SK-N-SH (cell line): ENCODE data around the gene CRYBG1. TPM values are rescaled to one million over a fixed set of nuclear protein-coding genes. Genes with fewer than 3 reads are reported as not detected.
A peak's percentile ranks its signal among the peaks of the same experiment; 100 is the strongest.

Experiments used
- CTCF ChIA-PET: fragments of 300-600, 350-600 bp; formaldehyde crosslinking; extraction: SDS; loops from one replicate; lab custom pipeline; 2021; lab: Yijun Ruan, JAX
- POLR2A ChIA-PET: fragments of 350-600 bp; sonication (Branson Sonifier 250); formaldehyde crosslinking; extraction: SDS; loops from one replicate; lab custom pipeline; 2020; ENCODE audit warnings: antibody characterized with exemption, inconsistent platforms; lab: Yijun Ruan, JAX
- DNase-seq: peaks from one replicate; pipeline ENCODE4 v3.0.0; 2012
- H2AFZ ChIP-seq: fragments of 200-600 bp; sonication (generic); 2 replicates; pipeline ENCODE4 v1.8.1; 2016; ENCODE audit warnings: antibody characterized with exemption, mild to moderate bottlenecking, low read depth
- H3F3A ChIP-seq: fragments of 200-600 bp; sonication (generic); replicated peaks from 2 replicates; pipeline ENCODE3; 2016; ENCODE audit warnings: antibody characterized with exemption, mild to moderate bottlenecking; ENCODE audit not compliant: insufficient read depth
- H3K27ac ChIP-seq, 2 experiments: fragments of 200-500 bp in 1 of 2; fragments of 200-600 bp in 1 of 2; sonication (Bioruptor generic) in 1 of 2; sonication (generic), shearing (Covaris generic) in 1 of 2; 2 replicates each; pipeline versions ENCODE4 v1.5.1 to v1.6.1; 2014 to 2016; ENCODE audit warnings: low read depth in 2 of 2, inconsistent platforms in 1 of 2, low read length in 1 of 2, mild to moderate bottlenecking in 1 of 2, mixed read lengths in 1 of 2
- H3K27me3 ChIP-seq: fragments of 200-600 bp; sonication (generic), shearing (Covaris generic); 2 replicates; pipeline ENCODE4 v1.6.1; 2016; ENCODE audit warnings: mixed run types; ENCODE audit not compliant: insufficient read depth
- H3K36me3 ChIP-seq, 2 experiments: fragments of 200-500 bp in 1 of 2; fragments of 200-600 bp in 1 of 2; sonication (Bioruptor generic) in 1 of 2; sonication (generic) in 1 of 2; replicated peaks in 1 of 2; 2 replicates each; pipeline versions ENCODE3 to v1.5.1; 2014 to 2016; ENCODE audit warnings: low read length in 1 of 2, mild to moderate bottlenecking in 1 of 2; ENCODE audit not compliant: insufficient read depth in 2 of 2, control insufficient read depth in 1 of 2
- H3K4me1 ChIP-seq, 2 experiments: fragments of 200-500 bp in 1 of 2; fragments of 200-600 bp in 1 of 2; sonication (Bioruptor generic) in 1 of 2; sonication (generic), shearing (Covaris generic) in 1 of 2; 2 replicates each; pipeline versions ENCODE4 v1.5.1 to v1.6.1; 2014 to 2016; ENCODE audit warnings: low read depth in 1 of 2, low read length in 1 of 2, mixed run types in 1 of 2; ENCODE audit not compliant: insufficient read depth in 2 of 2, control insufficient read depth in 1 of 2
- H3K4me2 ChIP-seq: fragments of 200-600 bp; sonication (generic), shearing (Covaris generic); 2 replicates; pipeline ENCODE4 v1.6.1; 2017; ENCODE audit warnings: mixed run types
- H3K4me3 ChIP-seq, 2 experiments: fragments of 200-500 bp in 1 of 2; fragments of 200-600 bp in 1 of 2; sonication (Bioruptor generic) in 1 of 2; sonication (generic), shearing (Covaris generic) in 1 of 2; 2 replicates each; pipeline versions ENCODE4 v1.5.1 to v1.8.1; 2014 to 2016; ENCODE audit warnings: low read depth in 2 of 2, inconsistent platforms in 1 of 2, low read length in 1 of 2, mild to moderate bottlenecking in 1 of 2, mixed read lengths in 1 of 2, moderate library complexity in 1 of 2
- H3K79me2 ChIP-seq: fragments of 200-600 bp; sonication (generic); 2 replicates; pipeline ENCODE4 v1.8.1; 2017; ENCODE audit warnings: mild to moderate bottlenecking; ENCODE audit not compliant: insufficient read depth
- H3K9ac ChIP-seq: fragments of 200-600 bp; sonication (generic); 2 replicates; pipeline ENCODE4 v1.6.1; 2017; ENCODE audit warnings: mixed run types
- H3K9me2 ChIP-seq: fragments of 200-600 bp; sonication (generic); 2 replicates; pipeline ENCODE4 v1.6.1; 2017; ENCODE audit warnings: mixed run types
- H3K9me3 ChIP-seq: fragments of 200-600 bp; sonication (generic); 2 replicates; pipeline ENCODE4 v1.6.1; 2017; ENCODE audit warnings: mixed run types, mild to moderate bottlenecking, moderate library complexity
- H4K20me1 ChIP-seq: fragments of 200-600 bp; sonication (generic); 2 replicates; pipeline ENCODE4 v1.6.1; 2017; ENCODE audit warnings: mild to moderate bottlenecking, mixed run types; ENCODE audit not compliant: insufficient read depth
- CHD2 ChIP-seq: fragments of 150-350 bp; IDR thresholded peaks from 2 replicates; pipeline ENCODE4 v1.6.1; 2018; ENCODE audit warnings: low read length; ENCODE audit not compliant: partially characterized antibody
- ELF1 ChIP-seq: IDR thresholded peaks from 2 replicates; pipeline ENCODE4 v1.4.0; 2012
- EP300 ChIP-seq, 2 experiments: IDR thresholded peaks; 2 replicates each; pipeline versions ENCODE4 v1.4.0 to v1.6.1; 2012; ENCODE audit warnings: borderline replicate concordance in 1 of 2, low read depth in 1 of 2, low read length in 1 of 2
- EZH2phosphoT487 ChIP-seq: fragments of 200-600 bp; sonication (generic); IDR thresholded peaks from 2 replicates; pipeline ENCODE4 v1.6.1; 2017; ENCODE audit warnings: low read depth, mixed run types, mild to moderate bottlenecking, antibody characterized with exemption, moderate library complexity, borderline replicate concordance
- FOSL2 ChIP-seq: IDR thresholded peaks from 2 replicates; pipeline ENCODE4 v1.4.0; 2012; ENCODE audit warnings: low read depth, mild to moderate bottlenecking, moderate library complexity, borderline replicate concordance
- GABPA ChIP-seq: IDR thresholded peaks from 2 replicates; pipeline ENCODE4 v1.4.0; 2012; ENCODE audit warnings: low read depth, mild to moderate bottlenecking
- IRF3 ChIP-seq: fragments of 150-350 bp; IDR thresholded peaks from 2 replicates; pipeline ENCODE4 v1.6.1; 2016; ENCODE audit warnings: mild to moderate bottlenecking, low read depth, low read length
- JUND ChIP-seq: IDR thresholded peaks from 2 replicates; pipeline ENCODE4 v1.4.0; 2012
- MXI1 ChIP-seq: IDR thresholded peaks from 2 replicates; pipeline ENCODE4 v1.6.1; 2012; ENCODE audit warnings: mild to moderate bottlenecking, low read depth, low read length, improper control_type of control experiment
- NFIC ChIP-seq: IDR thresholded peaks from 2 replicates; pipeline ENCODE4 v1.4.0; 2012; ENCODE audit warnings: borderline replicate concordance
- RFX5 ChIP-seq: IDR thresholded peaks from 2 replicates; pipeline ENCODE4 v1.6.1; 2012; ENCODE audit warnings: mild to moderate bottlenecking, improper control_type of control experiment, low read length
- RXRA ChIP-seq: IDR thresholded peaks from 2 replicates; pipeline ENCODE4 v1.4.0; 2012; ENCODE audit warnings: low read depth, mild to moderate bottlenecking, borderline replicate concordance
- SIN3A ChIP-seq: IDR thresholded peaks from 2 replicates; pipeline ENCODE4 v1.6.1; 2012; ENCODE audit warnings: low read depth, mild to moderate bottlenecking, low read length, moderate library complexity, borderline replicate concordance
- SMC3 ChIP-seq: IDR thresholded peaks from 2 replicates; pipeline ENCODE4 v1.6.1; 2012; ENCODE audit warnings: low read depth, low read length, improper control_type of control experiment
- TAF1 ChIP-seq: IDR thresholded peaks from 2 replicates; pipeline ENCODE4 v1.6.1; 2012; ENCODE audit warnings: low read depth, mild to moderate bottlenecking, low read length, moderate library complexity, borderline replicate concordance
- TCF12 ChIP-seq: IDR thresholded peaks from 2 replicates; pipeline ENCODE4 v1.4.0; 2012
- TEAD4 ChIP-seq: IDR thresholded peaks from 2 replicates; pipeline ENCODE4 v1.4.0; 2012; ENCODE audit warnings: mild to moderate bottlenecking, borderline replicate concordance; ENCODE audit not compliant: insufficient read depth
- YY1 ChIP-seq: IDR thresholded peaks from 2 replicates; pipeline ENCODE4 v1.4.0; 2012; ENCODE audit warnings: low read depth, mild to moderate bottlenecking
- WGBS: methylation state at CpG from one replicate; pipeline ENCODE4 v1.1.6; 2017; ENCODE audit warnings: low lambda C conversion rate; 5-methylcytosine and 5-hydroxymethylcytosine counted together
- polyA plus RNA-seq, 3 experiments: library from polyadenylated mRNA; depleted of rRNA; stranded (reverse); fragments of >200 nt; gene quantifications; 2 replicates each; pipeline ENCODE4 v1.2.3, GENCODE V29; 2012
- TF ChIP-seq, protein P1 (sequence below): IDR thresholded peaks from 2 replicates; pipeline ENCODE4 v1.4.0; 2012; ENCODE audit warnings: low read depth
- TF ChIP-seq, protein P2 (sequence below): IDR thresholded peaks from 2 replicates; pipeline ENCODE4 v1.4.0; 2012; ENCODE audit warnings: low read depth, borderline replicate concordance
- TF ChIP-seq, protein P3 (sequence below): fragments of 200-600 bp; sonication (generic); IDR thresholded peaks from 2 replicates; pipeline ENCODE4 v1.6.1; 2017; ENCODE audit warnings: antibody characterized with exemption, mild to moderate bottlenecking, moderate library complexity

The CRYBG1 gene
- polyA plus RNA-seq, 1 of the 3 experiments (the other 2 are of a cell fraction), result 13.8 TPM

GRCh38 chr6:106530502-106530901, 170.0 kb downstream of the CRYBG1 start (continued):
- no peak for TF ChIP-seq IRF3
- peak; percentile 54; the same call in 1 of the 2 replicates for TF ChIP-seq NFIC
- TF ChIP-seq EZH2phosphoT487, result no peak
- TF ChIP-seq, protein P1, sequence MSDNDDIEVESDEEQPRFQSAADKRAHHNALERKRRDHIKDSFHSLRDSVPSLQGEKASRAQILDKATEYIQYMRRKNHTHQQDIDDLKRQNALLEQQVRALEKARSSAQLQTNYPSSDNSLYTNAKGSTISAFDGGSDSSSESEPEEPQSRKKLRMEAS, result peak; percentile 60
- no peak for TF ChIP-seq MXI1
- TF ChIP-seq RXRA, result no peak
- no peak for TF ChIP-seq RFX5
- TF ChIP-seq TCF12, result peak; percentile 98
- TF ChIP-seq TAF1, result no peak

DNA sequence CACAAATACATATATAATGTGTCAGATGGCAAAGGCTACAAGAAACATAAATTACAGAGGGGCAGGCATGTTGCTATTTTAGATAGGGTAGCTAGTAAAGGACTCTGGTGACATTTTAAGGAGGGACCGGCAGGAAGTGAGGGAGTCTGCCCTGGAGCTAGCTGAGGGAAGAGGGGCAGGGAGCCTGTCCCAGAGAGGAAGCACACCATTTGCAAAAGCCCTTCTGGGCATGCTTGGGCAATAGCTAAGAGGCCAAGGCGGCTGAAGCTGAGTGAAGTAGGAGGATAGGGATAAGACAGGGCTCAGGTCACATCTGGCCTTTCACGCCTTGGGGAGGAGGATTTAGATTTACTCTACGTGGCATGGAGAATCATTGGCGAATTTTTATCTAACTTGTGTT, 172.5 kb downstream of the CRYBG1 start:
- H3K4me2 ChIP-seq, result no peak overlapping the region
- H3F3A ChIP-seq, result peaks cover 50% of the 10 kb centered on the region
- peaks cover 7 to 41% of the 10 kb centered on the region in 2 experiments for H3K36me3 ChIP-seq
- H3K4me3 ChIP-seq, result no peak overlapping the region
- H3K27ac ChIP-seq, result peak overlapping the region in 1 of 2 experiments; percentile 93; a peak in 2 of 4 replicates
- no peak overlapping the region for H3K9ac ChIP-seq
- CTCF ChIA-PET, result interaction anchor here (0.5 kb wide), 1 partner anchor 198 kb away, joined by 3 read pairs; no protein-coding TSS in a partner anchor
- DNase-seq, result no peak
- TF ChIP-seq TCF12, result no peak
- no peak for TF ChIP-seq YY1
- no peak for TF ChIP-seq TEAD4
- no peak for TF ChIP-seq CHD2
- TF ChIP-seq NFIC, result no peak
- TF ChIP-seq ELF1, result no peak
- no peak for TF ChIP-seq EP300 (IDR thresholded peaks at IDR 0.05; ENCODE audit: borderline replicate concordance in 1 of 2, low read depth in 1 of 2, low read length in 1 of 2)
- no peak for TF ChIP-seq SIN3A
- TF ChIP-seq JUND, result no peak
- no peak for TF ChIP-seq FOSL2
- no peak for TF ChIP-seq RFX5
- no peak for TF ChIP-seq GABPA
- no peak for TF ChIP-seq RXRA
- TF ChIP-seq, protein P2, sequence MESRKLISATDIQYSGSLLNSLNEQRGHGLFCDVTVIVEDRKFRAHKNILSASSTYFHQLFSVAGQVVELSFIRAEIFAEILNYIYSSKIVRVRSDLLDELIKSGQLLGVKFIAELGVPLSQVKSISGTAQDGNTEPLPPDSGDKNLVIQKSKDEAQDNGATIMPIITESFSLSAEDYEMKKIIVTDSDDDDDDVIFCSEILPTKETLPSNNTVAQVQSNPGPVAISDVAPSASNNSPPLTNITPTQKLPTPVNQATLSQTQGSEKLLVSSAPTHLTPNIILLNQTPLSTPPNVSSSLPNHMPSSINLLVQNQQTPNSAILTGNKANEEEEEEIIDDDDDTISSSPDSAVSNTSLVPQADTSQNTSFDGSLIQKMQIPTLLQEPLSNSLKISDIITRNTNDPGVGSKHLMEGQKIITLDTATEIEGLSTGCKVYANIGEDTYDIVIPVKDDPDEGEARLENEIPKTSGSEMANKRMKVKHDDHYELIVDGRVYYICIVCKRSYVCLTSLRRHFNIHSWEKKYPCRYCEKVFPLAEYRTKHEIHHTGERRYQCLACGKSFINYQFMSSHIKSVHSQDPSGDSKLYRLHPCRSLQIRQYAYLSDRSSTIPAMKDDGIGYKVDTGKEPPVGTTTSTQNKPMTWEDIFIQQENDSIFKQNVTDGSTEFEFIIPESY, result no peak
- no peak for TF ChIP-seq SMC3
- TF ChIP-seq, protein P3, sequence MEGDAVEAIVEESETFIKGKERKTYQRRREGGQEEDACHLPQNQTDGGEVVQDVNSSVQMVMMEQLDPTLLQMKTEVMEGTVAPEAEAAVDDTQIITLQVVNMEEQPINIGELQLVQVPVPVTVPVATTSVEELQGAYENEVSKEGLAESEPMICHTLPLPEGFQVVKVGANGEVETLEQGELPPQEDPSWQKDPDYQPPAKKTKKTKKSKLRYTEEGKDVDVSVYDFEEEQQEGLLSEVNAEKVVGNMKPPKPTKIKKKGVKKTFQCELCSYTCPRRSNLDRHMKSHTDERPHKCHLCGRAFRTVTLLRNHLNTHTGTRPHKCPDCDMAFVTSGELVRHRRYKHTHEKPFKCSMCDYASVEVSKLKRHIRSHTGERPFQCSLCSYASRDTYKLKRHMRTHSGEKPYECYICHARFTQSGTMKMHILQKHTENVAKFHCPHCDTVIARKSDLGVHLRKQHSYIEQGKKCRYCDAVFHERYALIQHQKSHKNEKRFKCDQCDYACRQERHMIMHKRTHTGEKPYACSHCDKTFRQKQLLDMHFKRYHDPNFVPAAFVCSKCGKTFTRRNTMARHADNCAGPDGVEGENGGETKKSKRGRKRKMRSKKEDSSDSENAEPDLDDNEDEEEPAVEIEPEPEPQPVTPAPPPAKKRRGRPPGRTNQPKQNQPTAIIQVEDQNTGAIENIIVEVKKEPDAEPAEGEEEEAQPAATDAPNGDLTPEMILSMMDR, result no peak
- TF ChIP-seq, all 33 proteins: peak for 0
- H3K4me1 ChIP-seq, result peaks cover 0 to 40% of the 10 kb centered on the region in 2 experiments
- no peak overlapping the region for H2AFZ ChIP-seq
- H3K79me2 ChIP-seq, result peaks cover 12% of the 10 kb centered on the region
- no peaks in the 10 kb centered on the region for H3K9me3 ChIP-seq
- no peaks in the 10 kb centered on the region for H3K9me2 ChIP-seq
- 40% methylated on average over 5 of the region's 5 CpGs for WGBS
- POLR2A ChIA-PET, result no interaction called here
- H4K20me1 ChIP-seq, result no peaks in the 10 kb centered on the region
- no peaks in the 10 kb centered on the region for H3K27me3 ChIP-seq
